WTC11 (cell line): ENCODE results near the gene U2AF2.

Source experiments
- CREB1 ChIP-seq: sonication (generic); formaldehyde crosslinking; IDR thresholded peaks from 2 replicates; pipeline ENCODE4 v1.8.0; 2023; ENCODE audit warnings: mild to moderate bottlenecking, missing genetic modification reagents
- ETV6 ChIP-seq: sonication (generic); formaldehyde crosslinking; IDR thresholded peaks from 2 replicates; pipeline ENCODE4 v1.8.1; 2022; ENCODE audit warnings: mild to moderate bottlenecking, missing genetic modification reagents
- TCF7 ChIP-seq: sonication (generic); formaldehyde crosslinking; IDR thresholded peaks from 2 replicates; pipeline ENCODE4 v1.8.0; 2022; ENCODE audit warnings: mild to moderate bottlenecking, low read depth, missing genetic modification reagents, moderate library complexity
- ZNF416 ChIP-seq: fragments of 250-450 bp; sonication (Bioruptor Pico); IDR thresholded peaks from 2 replicates; pipeline ENCODE4 v1.9.0; 2021; ENCODE audit warnings: mild to moderate bottlenecking, inconsistent platforms
- TF ChIP-seq, protein P1 (sequence below): fragments of 200-600 bp; IDR thresholded peaks from 2 replicates; pipeline ENCODE4 v1.8.0; 2022; ENCODE audit warnings: antibody characterized with exemption
- TF ChIP-seq, protein P2 (sequence below): sonication (generic); formaldehyde crosslinking; IDR thresholded peaks from 2 replicates; pipeline ENCODE4 v1.8.1; 2022; ENCODE audit warnings: missing genetic modification reagents, borderline replicate concordance

DNA sequence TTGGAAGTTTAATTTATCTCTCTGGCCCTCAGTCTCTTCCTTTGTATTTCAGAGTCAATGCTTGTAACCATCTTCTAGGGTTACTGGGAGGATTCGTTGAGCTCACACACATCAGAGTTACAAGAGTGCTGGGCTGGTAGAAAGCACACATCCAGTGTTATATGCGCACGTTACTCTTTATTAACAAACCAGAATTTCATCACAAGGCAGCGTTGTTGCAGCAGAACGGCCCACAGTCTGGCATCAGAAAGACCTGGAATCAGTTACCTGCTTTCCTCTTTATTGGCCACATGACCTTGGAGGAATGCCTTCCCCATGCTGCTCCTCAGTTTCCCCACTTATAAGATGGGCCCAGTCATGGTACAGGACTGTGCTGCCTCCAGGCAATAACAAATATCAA lies 45.5 kb upstream of the U2AF2 start:
- TF ChIP-seq CREB1 (CRISPR knock-in tag), result no peak
- TF ChIP-seq, protein P1, sequence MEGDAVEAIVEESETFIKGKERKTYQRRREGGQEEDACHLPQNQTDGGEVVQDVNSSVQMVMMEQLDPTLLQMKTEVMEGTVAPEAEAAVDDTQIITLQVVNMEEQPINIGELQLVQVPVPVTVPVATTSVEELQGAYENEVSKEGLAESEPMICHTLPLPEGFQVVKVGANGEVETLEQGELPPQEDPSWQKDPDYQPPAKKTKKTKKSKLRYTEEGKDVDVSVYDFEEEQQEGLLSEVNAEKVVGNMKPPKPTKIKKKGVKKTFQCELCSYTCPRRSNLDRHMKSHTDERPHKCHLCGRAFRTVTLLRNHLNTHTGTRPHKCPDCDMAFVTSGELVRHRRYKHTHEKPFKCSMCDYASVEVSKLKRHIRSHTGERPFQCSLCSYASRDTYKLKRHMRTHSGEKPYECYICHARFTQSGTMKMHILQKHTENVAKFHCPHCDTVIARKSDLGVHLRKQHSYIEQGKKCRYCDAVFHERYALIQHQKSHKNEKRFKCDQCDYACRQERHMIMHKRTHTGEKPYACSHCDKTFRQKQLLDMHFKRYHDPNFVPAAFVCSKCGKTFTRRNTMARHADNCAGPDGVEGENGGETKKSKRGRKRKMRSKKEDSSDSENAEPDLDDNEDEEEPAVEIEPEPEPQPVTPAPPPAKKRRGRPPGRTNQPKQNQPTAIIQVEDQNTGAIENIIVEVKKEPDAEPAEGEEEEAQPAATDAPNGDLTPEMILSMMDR, result no peak
- no peak for TF ChIP-seq ZNF416 (CRISPR knock-in tag)
- no peak for TF ChIP-seq ETV6
- TF ChIP-seq, protein P2, sequence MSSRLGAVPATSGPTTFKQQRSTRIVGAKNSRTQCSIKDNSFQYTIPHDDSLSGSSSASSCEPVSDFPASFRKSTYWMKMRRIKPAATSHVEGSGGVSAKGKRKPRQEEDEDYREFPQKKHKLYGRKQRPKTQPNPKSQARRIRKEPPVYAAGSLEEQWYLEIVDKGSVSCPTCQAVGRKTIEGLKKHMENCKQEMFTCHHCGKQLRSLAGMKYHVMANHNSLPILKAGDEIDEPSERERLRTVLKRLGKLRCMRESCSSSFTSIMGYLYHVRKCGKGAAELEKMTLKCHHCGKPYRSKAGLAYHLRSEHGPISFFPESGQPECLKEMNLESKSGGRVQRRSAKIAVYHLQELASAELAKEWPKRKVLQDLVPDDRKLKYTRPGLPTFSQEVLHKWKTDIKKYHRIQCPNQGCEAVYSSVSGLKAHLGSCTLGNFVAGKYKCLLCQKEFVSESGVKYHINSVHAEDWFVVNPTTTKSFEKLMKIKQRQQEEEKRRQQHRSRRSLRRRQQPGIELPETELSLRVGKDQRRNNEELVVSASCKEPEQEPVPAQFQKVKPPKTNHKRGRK, result no peak
- no peak for TF ChIP-seq TCF7 (CRISPR knock-in tag)
